GM13977 (cell line): ENCODE data around the gene RSRC2.

Source experiments
- DNase-seq: peaks from one replicate; pipeline ENCODE4 v3.0.0; 2012; ENCODE audit warnings: low spot score
- CTCF ChIP-seq: IDR thresholded peaks from 2 replicates; pipeline ENCODE4 v1.5.1; 2012; ENCODE audit warnings: mild to moderate bottlenecking, control low read depth; ENCODE audit not compliant: insufficient read depth; ENCODE audit errors: extremely low read depth, missing control alignments
- in situ Hi-C: fragments of 300-500 bp; cut with MboI; formaldehyde crosslinking; loops from one replicate; pipeline ENCODE4 v1.12.0; 2022; ENCODE audit warnings: low sequenced_read_pairs, low pct_unique_long_range_greater_than_20kb, mixed read lengths, inconsistent platforms; ENCODE audit not compliant: unreplicated experiment

The RSRC2 gene

GRCh38 chr12:122558745-122559641 is 32.3 kb upstream of the RSRC2 start:
- in situ Hi-C loops: no loop called here
- DNase-seq: peak; percentile 17
- TF ChIP-seq CTCF: no peak

- DNase-seq: no peak
- in situ Hi-C loops: no loop called here
- no peak for TF ChIP-seq CTCF
Measured at GRCh38 chr12:122547330-122547729, 20.6 kb upstream of the RSRC2 start.

GRCh38 chr12:122545855-122546254 is 19.1 kb upstream of the RSRC2 start:
- in situ Hi-C loops: no loop called here
- peak; percentile 23 for DNase-seq
- no peak for TF ChIP-seq CTCF

- DNase-seq: peak; percentile 17
- TF ChIP-seq CTCF: no peak
- in situ Hi-C loops: no loop called here
Measured at GRCh38 chr12:122544537-122544936, 17.8 kb upstream of the RSRC2 start.

- TF ChIP-seq CTCF: no peak
- no peak for DNase-seq
- in situ Hi-C loops: no loop called here
Measured at GRCh38 chr12:122538496-122538895, 11.8 kb upstream of the RSRC2 start.

- TF ChIP-seq CTCF: no peak
- in situ Hi-C loops: no loop called here
- no peak for DNase-seq
Measured at GRCh38 chr12:122537021-122537420, 10.3 kb upstream of the RSRC2 start.

GRCh38 chr12:122533856-122534255 is 7.1 kb upstream of the RSRC2 start:
- no peak for TF ChIP-seq CTCF
- in situ Hi-C loops: no loop called here
- DNase-seq: no peak
